ENCODE results near the gene TMEM117.

TMEM117 gene

DNA sequence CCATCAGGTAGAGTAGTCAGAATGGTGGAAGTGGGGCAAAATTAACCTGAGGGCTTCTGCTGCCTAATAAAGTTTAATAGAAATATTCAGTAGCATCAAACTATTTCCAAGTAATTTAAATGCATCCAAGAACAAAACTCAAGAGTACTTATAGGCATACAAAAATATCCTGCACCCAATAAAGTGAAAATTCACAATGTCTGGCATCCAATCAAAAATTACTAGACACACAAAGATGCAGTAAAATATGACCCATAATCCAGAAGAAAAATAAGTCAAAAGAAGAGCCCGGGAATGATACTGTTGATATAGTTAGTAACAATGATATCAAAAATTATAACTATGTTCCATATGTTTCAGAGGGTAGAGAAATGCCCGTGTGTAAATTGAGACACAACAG, 95.3 kb downstream of the TMEM117 start:
- no peak overlapping the region for H3K4me3 ChIP-seq (ENCODE audit: low read depth, low read length)
- DNase-seq (ENCODE audit: low read depth): no peak

DNA sequence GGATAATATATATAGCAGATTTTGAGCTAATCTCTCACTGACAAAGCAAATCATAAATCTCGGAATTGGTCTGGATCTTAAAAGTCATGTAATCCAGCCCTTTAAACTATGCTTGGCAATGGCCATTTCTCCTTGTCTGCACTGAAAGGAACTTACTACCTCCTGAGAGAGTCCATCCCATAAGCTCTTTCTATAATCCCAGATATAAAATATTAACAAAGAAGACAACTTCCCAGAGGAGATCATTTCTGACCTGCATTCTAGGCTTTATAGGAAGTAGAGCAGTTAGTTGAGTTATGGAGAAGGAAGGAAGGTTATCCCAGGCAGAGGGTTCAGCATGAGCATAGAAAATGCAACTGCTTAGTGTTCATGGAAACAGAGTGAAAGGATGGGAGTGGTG, 99.7 kb downstream of the TMEM117 start:
- H3K4me3 ChIP-seq (ENCODE audit: low read depth, low read length): no peak overlapping the region
- DNase-seq (ENCODE audit: low read depth): no peak

DNA sequence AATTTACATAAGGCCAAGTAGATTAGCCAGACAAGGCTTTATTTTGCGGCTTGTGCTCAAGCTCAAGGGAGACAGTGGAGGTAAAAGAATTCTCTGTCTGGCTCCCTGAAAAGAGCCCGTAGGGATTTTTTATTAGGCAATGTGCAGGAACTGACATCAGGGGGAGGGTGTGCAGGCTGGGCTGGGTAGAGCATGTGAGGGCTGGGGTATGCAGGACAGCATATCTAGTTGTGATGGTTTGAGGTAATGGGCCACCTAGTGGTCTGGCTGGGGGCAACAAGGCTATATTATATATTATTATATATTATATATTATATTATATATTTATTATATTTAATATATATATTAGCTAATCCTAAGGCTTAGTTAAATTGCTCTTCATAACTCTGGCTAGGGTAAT, 102.1 kb downstream of the TMEM117 start:
- DNase-seq (ENCODE audit: low read depth): no peak
- H3K4me3 ChIP-seq (ENCODE audit: low read depth, low read length): no peak overlapping the region

DNA sequence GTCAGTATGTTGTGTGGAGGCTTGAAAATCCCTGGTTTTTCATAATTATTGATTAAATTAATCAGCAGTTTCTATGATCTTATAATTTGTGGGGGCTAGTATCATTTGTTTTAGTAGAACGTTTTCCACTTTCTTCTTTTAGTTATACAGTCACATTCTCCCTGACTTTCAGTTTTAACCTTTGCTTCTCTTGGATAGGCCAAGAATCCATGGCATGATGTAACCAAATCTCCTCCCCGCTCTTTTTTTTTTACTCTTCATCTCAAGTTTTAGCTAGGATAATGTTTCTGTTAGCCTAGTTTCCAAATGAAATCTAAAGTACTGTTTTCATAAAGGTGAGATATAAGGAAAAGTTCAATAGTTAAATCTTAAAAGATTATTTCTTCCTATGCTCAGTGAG, 106.5 kb downstream of the TMEM117 start:
- no peak overlapping the region for H3K4me3 ChIP-seq (ENCODE audit: low read depth, low read length)
- DNase-seq (ENCODE audit: low read depth): no peak

DNA sequence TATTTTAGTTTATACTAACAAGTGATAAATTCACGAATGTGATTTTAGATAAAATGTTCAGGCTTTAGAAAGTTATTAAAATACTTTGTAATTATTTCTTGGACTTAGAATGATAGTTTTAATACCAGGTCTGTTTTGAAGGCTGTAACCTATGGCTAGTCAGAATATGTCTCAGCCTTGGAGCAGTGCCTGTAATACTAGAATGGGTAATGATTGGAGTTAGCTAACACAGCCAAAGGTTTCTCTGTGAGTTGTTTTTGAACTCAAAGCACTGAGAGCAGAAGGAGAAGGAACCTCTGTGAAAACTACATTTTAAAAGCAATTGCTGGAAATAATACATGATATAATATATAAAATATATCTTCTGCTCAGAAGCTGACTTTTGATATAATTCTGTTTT, 110.1 kb downstream of the TMEM117 start:
- no peak for DNase-seq (ENCODE audit: low read depth)
- no peak overlapping the region for H3K4me3 ChIP-seq (ENCODE audit: low read depth, low read length)

DNA sequence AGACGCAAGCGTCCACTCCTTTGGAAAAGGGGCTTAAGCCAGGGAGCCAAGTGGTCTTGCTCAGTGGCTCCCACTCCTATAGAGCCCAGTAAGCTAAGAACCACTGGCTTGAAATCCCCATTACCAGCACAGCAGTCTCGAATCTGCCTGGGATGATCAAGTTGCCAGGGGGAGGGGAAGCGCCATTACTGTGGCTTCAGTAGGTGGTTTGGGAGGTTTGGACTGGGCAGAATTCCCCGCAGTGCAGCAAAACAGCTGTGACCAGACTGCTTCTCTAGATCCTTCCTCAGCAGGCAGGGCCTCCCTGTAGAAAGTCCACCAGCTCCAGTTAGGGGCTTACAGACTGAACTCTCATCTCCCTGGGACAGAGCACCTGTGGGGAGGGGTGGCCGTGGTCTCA, 115.4 kb downstream of the TMEM117 start:
- no peak overlapping the region for H3K4me3 ChIP-seq (ENCODE audit: low read depth, low read length)
- DNase-seq (ENCODE audit: low read depth): no peak

DNA sequence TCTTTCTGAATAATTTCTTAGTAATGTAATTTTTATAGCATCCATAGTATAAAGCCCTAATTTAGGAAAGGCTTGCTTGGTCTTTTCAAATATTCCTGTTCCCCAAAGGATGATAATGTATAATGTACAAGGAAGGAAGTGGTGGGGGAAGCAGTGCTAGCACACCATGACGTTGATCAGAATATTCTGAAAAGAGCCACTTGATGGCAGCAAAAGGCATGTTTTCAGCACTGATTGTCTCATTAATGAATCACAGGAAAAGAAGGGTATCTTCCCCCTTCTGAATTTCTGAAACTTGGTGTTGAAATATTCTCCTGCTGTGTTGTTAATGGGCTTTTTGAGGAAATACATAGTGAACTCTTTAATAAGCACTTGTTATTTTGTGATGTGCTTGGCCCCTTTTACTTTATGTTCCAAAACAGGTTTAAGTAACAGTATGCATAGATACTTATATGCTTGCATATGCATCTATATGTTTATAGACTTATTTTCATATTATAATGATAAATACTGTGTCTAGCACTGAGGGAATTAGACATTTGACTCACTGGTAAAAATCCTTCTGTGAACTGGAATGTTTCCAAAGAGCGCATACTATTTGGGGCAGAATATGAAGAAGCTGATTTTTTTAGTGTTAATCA, 122.0 kb downstream of the TMEM117 start:
- H3K4me3 ChIP-seq (ENCODE audit: low read depth, low read length): no peak overlapping the region
- DNase-seq (ENCODE audit: low read depth): peak; percentile 26

DNA sequence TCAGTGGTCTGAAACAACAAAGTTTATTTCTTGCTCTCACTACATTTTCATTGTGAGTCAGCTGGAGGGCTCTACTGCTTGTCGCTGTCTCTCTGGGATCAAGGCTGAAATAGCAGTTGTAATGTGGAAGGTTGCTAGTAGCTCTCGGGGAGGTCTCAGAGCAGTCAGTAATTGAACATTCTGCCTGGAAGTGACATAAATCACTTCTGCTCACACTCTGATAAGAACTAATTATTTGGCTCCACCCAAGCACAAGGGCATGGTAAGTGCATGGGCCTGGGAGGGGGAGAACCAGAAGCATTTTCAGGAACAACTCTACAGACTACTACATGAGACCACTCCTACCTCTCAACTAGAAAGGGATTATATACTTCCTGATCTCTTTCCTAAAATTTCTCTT, 128.2 kb downstream of the TMEM117 start:
- DNase-seq (ENCODE audit: low read depth): no peak
- no peak overlapping the region for H3K4me3 ChIP-seq (ENCODE audit: low read depth, low read length)

DNA sequence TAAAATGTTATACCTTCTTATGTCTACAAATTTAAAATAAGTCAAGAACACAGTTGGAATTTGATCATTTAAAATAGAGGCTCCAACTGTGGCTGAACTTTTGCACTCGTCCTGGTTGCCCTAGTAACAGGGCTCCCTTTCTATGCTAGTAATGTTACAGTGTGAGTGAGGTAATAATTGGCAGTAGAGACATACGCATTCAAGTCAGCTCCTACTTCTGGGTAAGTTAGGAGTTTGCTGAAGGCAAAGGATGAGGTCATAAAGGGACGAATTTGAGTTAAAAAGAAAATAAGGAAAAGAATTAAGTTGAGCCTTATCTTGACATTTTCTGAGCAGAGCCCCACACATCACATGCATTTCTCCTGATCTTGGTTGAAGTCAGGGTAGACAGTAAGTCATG, 129.1 kb downstream of the TMEM117 start:
- no peak overlapping the region for H3K4me3 ChIP-seq (ENCODE audit: low read depth, low read length)
- DNase-seq (ENCODE audit: low read depth): peak; percentile 22

DNA sequence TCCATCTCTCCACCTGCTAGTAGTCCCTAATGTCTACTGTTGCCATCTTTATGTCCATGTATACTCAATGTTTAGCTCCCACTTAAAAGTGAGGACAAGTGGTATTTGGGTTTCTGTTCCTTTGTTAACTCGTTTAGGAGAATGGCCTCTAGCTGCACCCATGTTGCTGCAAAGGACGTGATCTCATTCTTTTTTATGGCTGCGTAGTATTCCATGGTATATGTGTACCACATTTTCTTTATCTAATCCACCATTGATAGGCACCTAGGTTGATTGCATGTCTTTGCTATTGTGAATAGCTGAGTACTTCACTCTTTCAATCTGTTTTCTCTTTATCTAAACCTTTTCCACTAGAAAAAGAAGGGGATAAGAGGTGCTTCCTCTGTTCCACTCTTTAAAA, 130.0 kb downstream of the TMEM117 start:
- H3K4me3 ChIP-seq (ENCODE audit: low read depth, low read length): no peak overlapping the region

DNA sequence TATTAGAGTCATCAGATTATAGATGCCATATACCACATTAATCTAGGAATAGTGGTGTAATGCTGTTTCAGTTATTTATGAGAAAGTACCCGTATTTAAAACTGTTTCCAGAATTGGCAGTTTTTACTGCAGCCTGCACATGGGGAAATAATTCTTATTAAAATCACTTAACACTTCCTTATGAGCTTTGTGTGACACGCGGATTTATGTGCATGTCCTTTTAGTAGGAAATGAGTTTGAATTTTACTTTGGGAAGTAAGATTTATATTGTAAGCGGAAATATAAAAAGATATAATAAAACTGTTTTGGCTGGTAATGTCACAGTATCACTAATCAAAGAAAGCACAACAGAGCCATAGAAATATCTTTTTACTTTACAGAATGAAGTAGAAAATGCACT, 132.9 kb downstream of the TMEM117 start:
- no peak overlapping the region for H3K4me3 ChIP-seq (ENCODE audit: low read depth, low read length)
- no peak for DNase-seq (ENCODE audit: low read depth)

More for the DNA sequence above, 130.0 kb downstream of the TMEM117 start:
- no peak for DNase-seq (ENCODE audit: low read depth)

DNA sequence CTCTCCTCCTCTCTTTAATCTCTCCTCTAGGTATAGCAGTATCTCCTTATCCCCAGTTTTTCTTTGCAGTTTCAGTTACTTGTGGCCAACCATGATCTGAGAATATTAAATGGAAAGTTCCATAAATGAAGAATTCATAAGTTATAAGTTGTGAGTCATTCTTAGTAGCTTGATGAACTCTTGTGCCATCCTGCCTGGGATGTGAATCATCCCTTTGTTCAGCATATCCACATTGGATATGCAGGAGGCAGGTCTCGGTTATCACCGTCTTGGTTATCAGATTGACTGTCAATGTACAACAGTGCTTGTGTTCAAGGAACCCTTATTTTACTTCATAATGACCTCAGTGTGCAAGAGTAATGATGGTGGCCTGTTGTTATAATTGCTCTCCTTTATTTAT, 134.0 kb downstream of the TMEM117 start:
- peak; percentile 13 for DNase-seq (ENCODE audit: low read depth)
- no peak overlapping the region for H3K4me3 ChIP-seq (ENCODE audit: low read depth, low read length)

DNA sequence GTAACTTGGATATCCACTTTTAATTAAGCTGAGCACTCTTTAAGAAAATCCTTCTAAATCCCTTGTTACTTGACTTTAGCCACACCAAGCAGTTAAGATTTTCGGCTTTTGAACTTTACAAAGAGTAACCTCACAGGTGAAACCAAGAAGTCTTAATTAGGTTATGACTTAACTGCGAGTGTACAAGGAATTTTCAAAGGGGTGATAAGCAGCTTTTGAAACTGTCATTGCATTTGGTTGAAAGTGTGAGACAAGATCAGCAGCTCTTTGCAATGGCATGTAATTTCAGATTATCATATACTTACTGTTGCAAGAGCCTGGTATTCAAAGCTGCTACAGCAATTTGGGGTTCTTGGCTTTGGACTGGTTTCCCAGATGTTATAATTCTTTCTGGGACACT, 137.5 kb downstream of the TMEM117 start:
- no peak for DNase-seq (ENCODE audit: low read depth)
- H3K4me3 ChIP-seq (ENCODE audit: low read depth, low read length): no peak overlapping the region

DNA sequence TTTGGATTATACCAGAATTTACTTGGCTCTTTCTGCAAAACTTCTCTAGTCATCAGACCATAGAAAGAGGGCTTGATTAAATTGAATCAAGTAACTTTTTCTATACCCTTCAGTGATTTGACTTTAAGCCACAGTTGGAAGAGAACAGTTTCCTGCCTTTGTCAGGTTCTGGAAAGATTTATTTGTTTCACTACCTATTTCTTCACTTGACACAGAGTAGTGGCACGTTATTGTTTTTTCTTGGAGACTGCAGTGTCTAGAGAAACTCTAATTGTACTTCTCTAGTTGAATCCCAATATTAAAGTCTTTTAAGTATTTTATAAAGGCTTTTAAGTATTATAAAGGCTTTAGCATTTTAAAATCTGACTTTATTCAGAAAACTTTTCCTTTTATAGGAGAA, 138.1 kb downstream of the TMEM117 start:
- DNase-seq (ENCODE audit: low read depth): no peak
- H3K4me3 ChIP-seq (ENCODE audit: low read depth, low read length): no peak overlapping the region

DNA sequence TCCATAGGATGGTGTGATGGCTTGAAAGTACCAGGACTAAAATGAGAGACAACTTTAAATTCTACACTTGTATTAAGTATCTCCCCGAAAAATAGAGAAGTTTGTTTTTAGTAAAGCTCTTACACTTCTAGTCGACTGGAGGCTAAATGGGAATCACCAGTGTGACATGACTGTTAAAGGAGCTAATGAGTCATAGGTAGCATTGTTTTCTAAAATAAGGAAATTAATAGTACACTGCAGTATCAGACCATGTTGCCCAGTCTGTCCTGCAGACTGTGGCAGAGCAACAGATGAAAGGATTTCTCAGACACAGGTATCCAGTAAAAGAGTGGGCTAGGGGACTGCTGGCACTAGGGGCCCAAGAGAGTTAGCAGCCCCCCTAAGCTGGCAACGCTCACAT, 140.1 kb downstream of the TMEM117 start:
- DNase-seq (ENCODE audit: low read depth): no peak
- no peak overlapping the region for H3K4me3 ChIP-seq (ENCODE audit: low read depth, low read length)

DNA sequence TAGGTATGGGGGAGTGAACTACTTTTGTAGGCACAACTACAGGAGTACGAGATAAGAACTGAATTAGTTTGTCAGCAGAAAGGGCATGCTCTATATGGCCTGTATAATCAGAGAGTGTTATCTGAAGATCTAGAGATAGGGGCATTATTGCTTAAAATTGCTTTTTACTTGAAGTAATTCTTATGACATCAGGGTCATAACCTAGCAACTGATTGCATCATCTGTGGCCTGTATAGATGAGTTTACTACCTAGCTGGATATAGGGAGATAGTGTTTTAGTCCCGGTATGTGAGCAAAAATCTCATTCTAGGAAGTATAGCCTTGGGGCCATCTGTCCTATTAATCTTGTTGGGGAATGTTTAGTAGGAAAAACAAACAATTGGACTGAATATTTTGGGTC, 142.7 kb downstream of the TMEM117 start:
- no peak for DNase-seq (ENCODE audit: low read depth)
- no peak overlapping the region for H3K4me3 ChIP-seq (ENCODE audit: low read depth, low read length)

DNA sequence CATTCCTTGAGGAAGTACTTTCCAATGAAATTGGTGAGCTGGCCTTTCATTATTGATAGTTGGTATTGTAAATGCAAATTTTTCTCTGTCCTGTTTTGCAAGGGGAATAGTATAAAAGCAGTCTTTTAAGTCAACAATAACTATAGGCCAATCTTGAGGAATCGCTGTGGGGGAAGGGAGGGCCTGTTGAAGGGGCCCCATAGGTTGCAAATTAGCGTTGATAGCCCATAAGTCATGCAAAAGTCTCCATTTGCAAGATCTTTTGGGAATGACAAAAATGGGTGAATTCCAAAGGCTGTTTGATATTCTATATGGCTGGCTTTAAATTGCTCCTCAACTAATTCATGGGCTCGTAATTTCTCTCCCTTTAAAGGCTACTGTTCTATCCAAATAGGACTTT, 143.6 kb downstream of the TMEM117 start:
- no peak for DNase-seq (ENCODE audit: low read depth)
- no peak overlapping the region for H3K4me3 ChIP-seq (ENCODE audit: low read depth, low read length)

DNA sequence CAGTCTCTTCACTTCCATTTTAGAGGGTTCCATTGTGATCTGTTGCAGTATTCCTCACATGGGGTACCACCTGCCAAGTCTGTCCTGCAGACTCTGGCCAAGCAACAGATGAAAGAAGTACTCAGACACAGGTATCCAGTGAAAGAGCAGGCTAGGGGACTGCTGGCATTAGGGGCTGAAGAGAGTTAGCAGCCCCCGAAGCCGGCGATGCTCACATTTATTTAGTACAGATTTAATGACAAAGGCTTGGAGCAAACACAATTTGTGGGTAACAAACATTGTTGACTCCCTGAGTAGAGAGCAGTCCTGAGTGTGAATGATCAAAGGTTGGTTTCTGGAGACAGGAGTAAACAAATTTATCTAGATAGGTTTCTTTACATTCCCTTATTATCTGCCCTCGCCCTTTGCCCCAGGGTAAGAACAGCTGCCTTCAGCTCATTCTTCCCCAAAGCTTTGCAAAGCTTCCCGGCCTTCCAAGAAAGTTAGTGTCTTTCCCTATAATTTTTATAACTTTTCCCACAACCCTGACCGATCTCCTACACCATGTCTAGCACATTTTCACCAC, 144.8 kb downstream of the TMEM117 start:
- DNase-seq (ENCODE audit: low read depth): no peak
- no peak overlapping the region for H3K4me3 ChIP-seq (ENCODE audit: low read depth, low read length)

DNA sequence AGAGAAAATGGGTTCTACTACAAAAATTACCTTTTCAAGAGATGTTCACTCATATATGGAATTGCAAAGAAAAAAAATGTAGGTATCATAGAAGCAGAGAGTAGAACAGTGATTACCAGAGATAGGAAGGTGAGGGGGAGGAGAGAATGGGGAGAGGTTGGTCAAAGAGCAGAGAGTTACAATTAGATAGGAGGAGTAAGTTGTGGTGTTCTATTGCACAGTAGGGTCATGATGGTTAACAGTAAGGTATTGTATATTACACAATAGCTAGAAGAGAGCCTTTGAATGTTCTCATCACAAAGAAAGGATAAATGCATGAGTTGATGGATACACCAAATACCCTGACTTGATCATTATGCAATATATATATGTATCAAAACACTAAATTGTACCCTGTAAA, 145.8 kb downstream of the TMEM117 start:
- H3K4me3 ChIP-seq (ENCODE audit: low read depth, low read length): no peak overlapping the region
- no peak for DNase-seq (ENCODE audit: low read depth)

DNA sequence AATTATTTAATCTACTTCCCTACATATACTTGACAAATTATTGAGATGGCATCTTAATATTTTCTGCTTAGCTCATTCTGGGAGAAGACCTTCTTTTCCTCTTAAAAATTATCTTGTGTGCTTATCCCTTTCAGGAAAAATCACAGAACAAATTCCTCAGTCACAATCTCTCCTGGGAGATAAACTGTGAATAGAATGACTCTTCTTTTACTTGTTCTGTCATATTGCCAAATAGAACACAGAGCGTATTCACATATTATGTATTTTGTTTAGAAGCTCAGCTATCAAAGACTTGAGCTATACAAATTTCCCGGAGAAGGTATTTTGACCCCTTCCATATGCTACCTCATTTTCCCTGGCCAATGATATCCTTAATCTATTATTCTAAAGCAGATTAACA, 146.7 kb downstream of the TMEM117 start:
- no peak for DNase-seq (ENCODE audit: low read depth)
- no peak overlapping the region for H3K4me3 ChIP-seq (ENCODE audit: low read depth, low read length)

DNA sequence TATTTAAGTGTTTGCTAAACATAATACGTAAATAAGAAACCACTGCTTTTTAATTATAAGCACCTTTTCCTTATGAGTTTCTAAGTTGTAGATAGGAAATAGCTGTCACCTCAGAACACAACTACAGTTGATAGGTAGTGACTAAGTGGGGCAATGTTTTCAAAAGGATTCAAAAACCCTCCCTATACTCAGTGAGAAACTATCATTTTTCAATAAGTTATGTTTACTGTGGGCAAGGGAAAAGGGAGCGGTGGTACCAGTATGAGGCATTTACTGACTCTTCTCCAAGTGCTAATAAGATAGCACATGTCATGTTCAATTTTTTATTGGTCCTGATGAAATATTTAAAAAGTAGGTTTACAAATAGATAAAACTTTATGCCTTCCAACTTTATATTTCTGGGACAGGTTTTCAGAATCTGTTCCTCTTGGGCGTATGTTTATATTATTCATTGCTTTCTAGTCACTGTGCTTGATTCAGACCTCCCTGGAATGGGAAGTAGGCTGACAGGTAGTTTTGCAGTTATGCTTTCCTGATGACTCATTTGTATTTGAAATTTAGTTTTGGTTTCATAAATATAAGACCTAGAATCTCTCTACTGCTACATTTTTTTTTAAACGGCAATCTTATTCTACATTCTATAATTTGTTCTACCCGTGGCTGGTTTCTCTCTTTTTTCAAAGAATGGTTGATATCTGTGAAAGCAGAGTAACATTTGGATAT, 153.1 kb downstream of the TMEM117 start:
- H3K4me3 ChIP-seq (ENCODE audit: low read depth, low read length): no peak overlapping the region
- DNase-seq (ENCODE audit: low read depth): no peak
